B cell (primary cell): ENCODE data around the gene NEDD4.

Experiments
- CTCF ChIP-seq: fragments of 200-600 bp; IDR thresholded peaks from one replicate; pipeline ENCODE4 v1.8.0; 2022; ENCODE audit warnings: antibody characterized with exemption, mild to moderate bottlenecking
- EZH2 ChIP-seq: IDR thresholded peaks from 2 replicates; pipeline ENCODE4 v1.6.1; 2012; ENCODE audit warnings: borderline replicate concordance, low read depth, mild to moderate bottlenecking, moderate library complexity, low read length; ENCODE audit not compliant: insufficient read depth, poor library complexity, severe bottlenecking

GRCh38 chr15:55907797-55908196, 85.6 kb downstream of the NEDD4 start:
- TF ChIP-seq CTCF (no peak), EZH2 (no peak)
